Ascending aorta (tissue), 2 donors: Measurements from ENCODE around the gene ZNF846. TPM values are rescaled to one million over a fixed set of nuclear protein-coding genes. Genes with fewer than 3 reads are reported as not detected.
"Not testable (repeated sequence)": the region's sequence is repeated elsewhere in the genome, so short reads cannot be mapped to it uniquely, and the experiment has no call there.

Experiments used
- DNase-seq, 2 donors: peaks; one replicate each; pipeline ENCODE4 v3.0.0-alpha.2; 2019; ENCODE audit warnings: low spot score in 2 of 2
- H3K27ac ChIP-seq, 2 donors: fragments of 200-600 bp; sonication (generic); one replicate each; pipeline ENCODE4 v1.5.1; 2016 to 2017; ENCODE audit warnings: mild to moderate bottlenecking in 1 of 2
- H3K27me3 ChIP-seq: fragments of 200-600 bp; sonication (generic); one replicate; pipeline ENCODE4 v1.5.1; 2017
- H3K36me3 ChIP-seq, 2 donors: fragments of 200-600 bp; sonication (generic); one replicate each; pipeline ENCODE4 v1.5.1; 2016
- H3K4me1 ChIP-seq, 2 donors: fragments of 200-600 bp; sonication (generic); one replicate each; pipeline ENCODE4 v1.5.1; 2016 to 2017; ENCODE audit warnings: mild to moderate bottlenecking in 1 of 2
- H3K4me3 ChIP-seq, 2 donors: fragments of 200-600 bp; sonication (generic); one replicate each; pipeline ENCODE4 v1.5.1; 2016 to 2017; ENCODE audit warnings: mild to moderate bottlenecking in 1 of 2
- H3K9me3 ChIP-seq, 2 donors: fragments of 200-600 bp; sonication (generic); one replicate each; pipeline ENCODE4 v1.5.1; 2016
- CTCF ChIP-seq, 3 experiments: fragments of 200-600 bp in 2 of 3; fragments of 450-650 bp in 1 of 3; sonication (generic) in 2 of 3; IDR thresholded peaks; one replicate each; pipeline ENCODE4 v1.5.1; 2016 to 2019; ENCODE audit warnings: antibody characterized with exemption in 3 of 3, mild to moderate bottlenecking in 1 of 3, moderate library complexity in 1 of 3
- intact Hi-C: fragments of 100-400 bp; cut with DNase I; formaldehyde crosslinking; loops from one replicate; pipeline ENCODE4 v1.15.1; 2023
- total RNA-seq: library from RNA; depleted of rRNA; stranded (reverse); fragments of >200 nt; gene quantifications from one replicate; pipeline ENCODE4 v1.1.0, GENCODE V29; 2016

ZNF846 gene
- total RNA-seq, 1 donor from 2014 or later, result 1.9 TPM

- peaks cover 0 to 6% of the 10 kb centered on the region in 2 donors for H3K4me1 ChIP-seq
- intact Hi-C loops, result loop anchor here (1.0 to 10.0 kb wide), 9 partner anchors 24 to 652 kb away; partner anchors contain the start of genes FBXL12, PIN1, ZNF266 and ZNF317
- H3K36me3 ChIP-seq, result no peaks in the 10 kb centered on the region
- TF ChIP-seq CTCF (IDR thresholded peaks at IDR 0.05), result no peak
- peak; percentile 84 to 97 for DNase-seq
- no peaks in the 10 kb centered on the region for H3K27me3 ChIP-seq
- H3K4me3 ChIP-seq, result peak overlapping the region; percentile 84 to 91
- peak overlapping the region; percentile 97 for H3K27ac ChIP-seq
- H3K9me3 ChIP-seq, result no peaks in the 10 kb centered on the region
Observed at GRCh38 chr19:9792206-9793070, 23.9 kb upstream of the ZNF846 start.

- no peaks in the 10 kb centered on the region for H3K9me3 ChIP-seq
- DNase-seq, result peak; percentile 90 to 98
- peak overlapping the region; percentile 84 to 91 for H3K4me3 ChIP-seq
- peaks cover 0 to 6% of the 10 kb centered on the region in 2 donors for H3K4me1 ChIP-seq
- no peak for TF ChIP-seq CTCF (IDR thresholded peaks at IDR 0.05)
- no peaks in the 10 kb centered on the region for H3K36me3 ChIP-seq
- intact Hi-C loops, result loop anchor here (1.0 to 10.0 kb wide), 10 partner anchors 23 to 651 kb away; partner anchors contain the start of genes FBXL12, PIN1, ZNF121 and ZNF266
- H3K27ac ChIP-seq, result peak overlapping the region; percentile 97
- H3K27me3 ChIP-seq, result no peaks in the 10 kb centered on the region
Observed at GRCh38 chr19:9791552-9792205, 23.1 kb upstream of the ZNF846 start.

- Histone ChIP-seq H3K27ac (peak overlapping the region; percentile 76 to 97), H3K4me3 (peak overlapping the region in 1 of 2 donors; percentile 91)
- not testable (repeated sequence) for DNase-seq, H3K36me3 ChIP-seq, H3K9me3 ChIP-seq, H3K27me3 ChIP-seq, H3K4me1 ChIP-seq
- intact Hi-C loops, result loop anchor here (2.0 to 10.0 kb wide), 3 partner anchors 206 to 356 kb away; partner anchors contain the start of genes ZNF121, ZNF266 and ZNF426
Observed at GRCh38 chr19:9791073-9791367, 22.5 kb upstream of the ZNF846 start.

DNA sequence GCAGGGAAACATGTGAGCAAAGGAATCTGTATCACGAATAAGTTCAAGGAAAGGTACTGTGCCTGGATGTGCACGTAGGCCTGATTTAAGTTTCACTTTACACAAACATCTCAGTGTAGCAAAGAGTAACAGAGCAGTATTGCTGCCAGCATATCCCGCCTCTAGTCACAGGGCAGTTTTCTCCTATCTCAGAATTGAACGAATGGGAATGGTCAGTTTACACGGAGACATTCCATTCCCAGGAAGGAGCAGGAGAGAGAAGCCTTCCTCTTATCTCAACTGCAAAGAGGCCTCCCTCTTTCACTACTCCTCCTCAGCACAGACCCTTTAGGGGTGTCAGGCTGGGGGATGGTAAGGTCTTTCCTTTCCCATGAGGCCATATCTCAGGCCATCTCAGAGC, 21.0 kb upstream of the ZNF846 start:
- not testable (repeated sequence) for H3K9me3 ChIP-seq, H3K4me3 ChIP-seq, H3K27me3 ChIP-seq, H3K4me1 ChIP-seq, H3K36me3 ChIP-seq, DNase-seq
- peak overlapping the region; percentile 15 to 46 for H3K27ac ChIP-seq
- intact Hi-C loops, result loop anchor here (10.0 kb wide), 1 partner anchor 1865 kb away; the partner anchor contains the start of genes CTXN1 and SNAPC2

GRCh38 chr19:9789066-9789465, 20.5 kb upstream of the ZNF846 start:
- no peaks in the 10 kb centered on the region for H3K9me3 ChIP-seq
- TF ChIP-seq CTCF (IDR thresholded peaks at IDR 0.05), result no peak
- intact Hi-C loops, result loop anchor here (10.0 kb wide), 1 partner anchor 1864 kb away; the partner anchor contains the start of genes CTXN1 and SNAPC2
- H3K27ac ChIP-seq, result no peak overlapping the region
- no peak for DNase-seq
- no peak overlapping the region for H3K4me3 ChIP-seq
- H3K4me1 ChIP-seq, result peaks cover 0 to 9% of the 10 kb centered on the region in 2 donors
- no peaks in the 10 kb centered on the region for H3K27me3 ChIP-seq
- no peaks in the 10 kb centered on the region for H3K36me3 ChIP-seq

DNA sequence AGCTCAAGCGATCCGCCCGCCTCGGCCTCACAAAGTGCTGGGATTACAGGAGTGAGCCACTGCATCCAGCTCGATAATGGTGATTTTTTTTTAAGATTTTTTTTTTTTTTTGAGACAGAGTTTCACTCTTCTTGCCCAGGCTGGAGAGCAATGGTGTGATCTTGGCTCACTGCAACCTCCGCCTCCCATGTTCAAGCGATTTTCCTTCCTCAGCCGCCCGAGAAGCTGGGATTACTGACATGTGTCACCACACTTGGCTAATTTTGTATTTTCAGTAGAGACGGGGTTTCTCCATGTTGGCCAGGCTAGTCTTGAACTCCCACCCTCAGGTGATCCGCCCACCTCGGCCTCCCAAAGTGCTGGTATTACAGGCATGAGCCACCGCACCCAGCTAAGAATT, 20.1 kb upstream of the ZNF846 start:
- DNase-seq, H3K36me3 ChIP-seq, H3K4me3 ChIP-seq, H3K27ac ChIP-seq, H3K4me1 ChIP-seq, H3K9me3 ChIP-seq, H3K27me3 ChIP-seq: not testable (repeated sequence)
- intact Hi-C loops, result loop anchor here (10.0 kb wide), 1 partner anchor 1864 kb away; the partner anchor contains the start of genes CTXN1 and SNAPC2

- intact Hi-C loops, result loop anchor here (10.0 kb wide), 1 partner anchor 1862 kb away; the partner anchor contains the start of genes CTXN1 and SNAPC2
- Histone ChIP-seq H3K4me1 (peaks cover 0 to 9% of the 10 kb centered on the region in 2 donors), H3K4me3 (peak overlapping the region in 1 of 2 donors; percentile 78), H3K9me3 (no peaks in the 10 kb centered on the region), H3K27me3 (no peaks in the 10 kb centered on the region), H3K27ac (peak overlapping the region; percentile 98), H3K36me3 (no peaks in the 10 kb centered on the region)
- no peak for TF ChIP-seq CTCF (IDR thresholded peaks at IDR 0.05)
- DNase-seq, result no peak
Observed at GRCh38 chr19:9786819-9787218, 18.3 kb upstream of the ZNF846 start.
